Hepatocyte (in vitro differentiated cells): ENCODE data around the gene HEMK1. TPM values are rescaled to one million over a fixed set of nuclear protein-coding genes. Genes with fewer than 3 reads are reported as not detected.

ENCODE experiments used
- DNase-seq: peaks from one replicate; pipeline ENCODE4 v3.0.0-alpha.2; 2016; ENCODE audit warnings: low spot score
- H2AFZ ChIP-seq: fragments of 200-600 bp; sonication (generic); 2 replicates; pipeline ENCODE4 v1.6.0; 2016; ENCODE audit warnings: antibody characterized with exemption, mild to moderate bottlenecking
- H3K27ac ChIP-seq: fragments of 200-600 bp; sonication (generic); 2 replicates; pipeline ENCODE4 v1.5.1; 2016; ENCODE audit warnings: mild to moderate bottlenecking
- H3K27me3 ChIP-seq: fragments of 200-600 bp; sonication (generic); 2 replicates; pipeline ENCODE4 v1.6.1; 2016
- H3K36me3 ChIP-seq: fragments of 200-600 bp; sonication (generic); replicated peaks from 2 replicates; pipeline ENCODE4 v1.5.1; 2016; ENCODE audit warnings: low read depth; ENCODE audit not compliant: insufficient read depth
- H3K4me1 ChIP-seq: fragments of 200-600 bp; sonication (generic); 2 replicates; pipeline ENCODE4 v1.5.1; 2016; ENCODE audit warnings: mild to moderate bottlenecking, moderate library complexity; ENCODE audit not compliant: insufficient read depth
- H3K4me2 ChIP-seq: fragments of 200-600 bp; sonication (generic); 2 replicates; pipeline ENCODE4 v1.6.0; 2016
- H3K4me3 ChIP-seq: fragments of 200-600 bp; sonication (generic); 2 replicates; pipeline ENCODE4 v1.5.1; 2016; ENCODE audit warnings: mild to moderate bottlenecking
- H3K79me2 ChIP-seq: fragments of 200-600 bp; sonication (generic); 2 replicates; pipeline ENCODE4 v1.6.0; 2017; ENCODE audit warnings: mild to moderate bottlenecking
- H3K9me2 ChIP-seq: fragments of 200-600 bp; sonication (generic); replicated peaks from 2 replicates; pipeline ENCODE4 v1.6.0; 2017; ENCODE audit warnings: mild to moderate bottlenecking; ENCODE audit not compliant: insufficient read depth
- H3K9me3 ChIP-seq: fragments of 200-600 bp; sonication (generic); 2 replicates; pipeline ENCODE4 v1.5.1; 2016; ENCODE audit warnings: low read depth, mild to moderate bottlenecking
- H4K20me1 ChIP-seq: fragments of 200-600 bp; sonication (generic); 2 replicates; pipeline ENCODE4 v1.6.0; 2016; ENCODE audit warnings: mild to moderate bottlenecking; ENCODE audit not compliant: insufficient read depth, poor library complexity, severe bottlenecking
- CTCF ChIP-seq: fragments of 200-600 bp; sonication (generic); IDR thresholded peaks from 2 replicates; pipeline ENCODE4 v1.5.1; 2016; ENCODE audit warnings: antibody characterized with exemption, mild to moderate bottlenecking; ENCODE audit not compliant: poor library complexity
- EZH2 ChIP-seq: fragments of 200-600 bp; sonication (generic); IDR thresholded peaks from 2 replicates; pipeline ENCODE4 v1.6.1; 2016; ENCODE audit warnings: antibody characterized with exemption, mild to moderate bottlenecking, borderline replicate concordance
- EZH2phosphoT487 ChIP-seq: fragments of 200-600 bp; sonication (generic); IDR thresholded peaks from one replicate; pipeline ENCODE4 v1.6.1; 2018; ENCODE audit warnings: antibody characterized with exemption, mild to moderate bottlenecking, low read depth, moderate library complexity; ENCODE audit not compliant: unreplicated experiment, severe bottlenecking
- WGBS: methylation state at CpG from one replicate; pipeline ENCODE4 v1.1.6; 2016; ENCODE audit warnings: low lambda C conversion rate; ENCODE audit errors: missing lambda C conversion rate; 5-methylcytosine and 5-hydroxymethylcytosine counted together
- polyA plus RNA-seq: library from polyadenylated mRNA; unstranded; fragments of >200 nt; fragmentation: Nextera tagmentation; extraction: Ambion mirVana; gene quantifications from 2 replicates; pipeline ENCODE4 v1.2.1, GENCODE V29; 2016
- total RNA-seq: library from RNA; depleted of rRNA; stranded (reverse); fragments of >200 nt; gene quantifications from 2 replicates; pipeline ENCODE4 v1.2.3, GENCODE V29; 2014

HEMK1 gene
- total and polyA plus RNA-seq, 2 experiments from 2014 or later = 18.6 to 27.2 TPM

- no peak for TF ChIP-seq EZH2phosphoT487
- TF ChIP-seq EZH2 = no peak
- TF ChIP-seq CTCF = no peak
- peak; percentile 57 for DNase-seq
- Histone ChIP-seq H3K27me3 (no peaks in the 10 kb centered on the region), H3K4me2 (peak overlapping the region; percentile 80), H4K20me1 (no peaks in the 10 kb centered on the region), H3K4me3 (peak overlapping the region; percentile 51), H3K9me3 (no peaks in the 10 kb centered on the region), H3K4me1 (peaks cover 23% of the 10 kb centered on the region), H3K9me2 (no peaks in the 10 kb centered on the region), H3K36me3 (no peaks in the 10 kb centered on the region), H3K27ac (peak overlapping the region; percentile 86), H2AFZ (no peak overlapping the region), H3K79me2 (peaks cover 20% of the 10 kb centered on the region)
- WGBS = 92% methylated on average over 6 of the region's 6 CpGs
Observed at GRCh38 chr3:50610181-50610971, 41.1 kb downstream of the HEMK1 start.

- H3K4me2 ChIP-seq = peak overlapping the region; percentile 80
- peak overlapping the region; percentile 86 for H3K27ac ChIP-seq
- H4K20me1 ChIP-seq = no peaks in the 10 kb centered on the region
- peaks cover 20% of the 10 kb centered on the region for H3K79me2 ChIP-seq
- H3K27me3 ChIP-seq = no peaks in the 10 kb centered on the region
- no peaks in the 10 kb centered on the region for H3K9me3 ChIP-seq
- H3K4me3 ChIP-seq = peak overlapping the region; percentile 51
- no peaks in the 10 kb centered on the region for H3K9me2 ChIP-seq
- 37% methylated on average over 10 of the region's 10 CpGs for WGBS
- DNase-seq = no peak
- peaks cover 23% of the 10 kb centered on the region for H3K4me1 ChIP-seq
- TF ChIP-seq CTCF = no peak
- no peak for TF ChIP-seq EZH2
- TF ChIP-seq EZH2phosphoT487 = no peak
- peak overlapping the region; percentile 1 for H2AFZ ChIP-seq
- H3K36me3 ChIP-seq = no peaks in the 10 kb centered on the region
Observed at GRCh38 chr3:50610992-50611463, 41.7 kb downstream of the HEMK1 start.

GRCh38 chr3:50611464-50612233 lies 42.3 kb downstream of the HEMK1 start, which contains the start of gene CISH:
CISH (minus strand) TSS chr3:50611774; CDS start chr3:50611650, 124 bp downstream.
- TF ChIP-seq CTCF (peak; percentile 52), EZH2 (no peak)
- H4K20me1 ChIP-seq = no peaks in the 10 kb centered on the region
- H3K4me1 ChIP-seq = peaks cover 23% of the 10 kb centered on the region
- H3K36me3 ChIP-seq = no peaks in the 10 kb centered on the region
- H3K79me2 ChIP-seq = peaks cover 20% of the 10 kb centered on the region
- H3K4me2 ChIP-seq = peak within 1 kb of the TSS; percentile 80
- whole genome bisulfite sequencing = 1% methylated on average over 62 of the region's 75 CpGs
- H3K9me2 ChIP-seq = no peaks in the 10 kb centered on the region
- H3K27ac ChIP-seq = peak within 1 kb of the TSS; percentile 86
- H3K4me3 ChIP-seq = peak within 1 kb of the TSS; percentile 51
- no peaks in the 10 kb centered on the region for H3K9me3 ChIP-seq
- no peaks in the 10 kb centered on the region for H3K27me3 ChIP-seq
- peak within 1 kb of the TSS; percentile 7 for H2AFZ ChIP-seq
- peak; percentile 98 for DNase-seq
